GM12878 (cell line): ENCODE measurements around the gene TMC6. TPM values are rescaled to one million over a fixed set of nuclear protein-coding genes. Genes with fewer than 3 reads are reported as not detected.

ENCODE experiments used
- BCL3 ChIP-seq: IDR thresholded peaks from 2 replicates; pipeline ENCODE4 v1.6.1; 2011; ENCODE audit warnings: borderline replicate concordance, low read depth, mild to moderate bottlenecking, moderate library complexity, low read length; ENCODE audit not compliant: insufficient read depth, poor library complexity, severe bottlenecking
- BMI1 ChIP-seq: fragments of 450-650 bp; IDR thresholded peaks from 2 replicates; pipeline ENCODE4 v1.6.1; 2016; ENCODE audit warnings: mild to moderate bottlenecking, moderate library complexity, borderline replicate concordance
- ETV6 ChIP-seq, 2 experiments: fragments of 450-650 bp in 1 of 2; IDR thresholded peaks in 1 of 2; conservative IDR thresholded peaks in 1 of 2; 2 replicates each; pipeline ENCODE4 v1.6.1; 2014; ENCODE audit warnings: antibody characterized with exemption in 1 of 2, borderline replicate concordance in 1 of 2, low read depth in 1 of 2, mild to moderate bottlenecking in 1 of 2, moderate library complexity in 1 of 2
- HDGF ChIP-seq: fragments of 450-650 bp; IDR thresholded peaks from 2 replicates; pipeline ENCODE4 v1.6.1; 2016; ENCODE audit warnings: antibody characterized with exemption
- LARP7 ChIP-seq: fragments of 450-650 bp; IDR thresholded peaks from 2 replicates; pipeline ENCODE4 v1.6.1; 2017; ENCODE audit warnings: mild to moderate bottlenecking
- MEF2A ChIP-seq: IDR thresholded peaks from 2 replicates; pipeline ENCODE4 v1.6.1; 2011; ENCODE audit warnings: low read depth, mild to moderate bottlenecking, low read length, moderate library complexity; ENCODE audit not compliant: insufficient read depth
- RAD51 ChIP-seq: fragments of 450-650 bp; IDR thresholded peaks from 2 replicates; pipeline ENCODE4 v1.6.1; 2016; ENCODE audit warnings: moderate library complexity, mild to moderate bottlenecking, inconsistent platforms
- RCOR1 ChIP-seq: conservative IDR thresholded peaks from 2 replicates; pipeline ENCODE4 v1.6.1; 2012; ENCODE audit warnings: low read depth, low read length, improper control_type of control experiment
- SKIL ChIP-seq: fragments of 450-650 bp; IDR thresholded peaks from 2 replicates; pipeline ENCODE4 v1.6.1; 2017; ENCODE audit warnings: mild to moderate bottlenecking, low read depth, inconsistent platforms; ENCODE audit not compliant: poor library complexity, severe bottlenecking
- USF2 ChIP-seq: IDR thresholded peaks from 2 replicates; pipeline ENCODE4 v1.6.1; 2011; ENCODE audit warnings: low read depth, low read length, improper control_type of control experiment, borderline replicate concordance
- YY1 ChIP-seq: IDR thresholded peaks from 2 replicates; pipeline ENCODE4 v1.6.1; 2011; ENCODE audit warnings: low read depth, mild to moderate bottlenecking, low read length
- ZBTB4 ChIP-seq: fragments of 450-650 bp; formaldehyde crosslinking; IDR thresholded peaks from 2 replicates; pipeline ENCODE4 v1.4.0; 2022; ENCODE audit warnings: mild to moderate bottlenecking, moderate library complexity
- polyA plus RNA-seq, 11 experiments: library from polyadenylated mRNA; depleted of rRNA in 4 of 11; unstranded in 6 of 11; stranded (reverse) in 5 of 11; fragments of >200 nt; fragmentation: Nextera tagmentation in 4 of 11; fragmentation: Illumina TruSeq in 1 of 11; extraction: Ambion mirVana in 4 of 11; extraction: Trizol in 1 of 11; gene quantifications; 1 replicate in 1 of 11; 2 replicates in 10 of 11; pipeline versions ENCODE4 v1.2.1 to v1.2.3, GENCODE V29; 2011 to 2016; ENCODE audit warnings: inconsistent platforms in 2 of 11, missing spikeins in 2 of 11, low read depth in 1 of 11
- total RNA-seq, 4 experiments: library from RNA; depleted of rRNA in 3 of 4; stranded (reverse); fragments of >200 nt in 3 of 4; fragmentation: Illumina TruSeq in 1 of 4; extraction: Trizol in 1 of 4; gene quantifications; 2 replicates each; pipeline versions ENCODE4 v1.2.1 to v1.2.3, GENCODE V29; 2013 to 2021
- TF ChIP-seq, protein P1 (sequence below): fragments of 450-650 bp; conservative IDR thresholded peaks from 2 replicates; pipeline ENCODE4 v1.6.1; 2017; ENCODE audit warnings: mild to moderate bottlenecking, moderate library complexity
- TF ChIP-seq, protein P2 (sequence below): fragments of 450-650 bp; formaldehyde crosslinking; IDR thresholded peaks from 2 replicates; pipeline ENCODE4 v1.5.0; 2022; ENCODE audit warnings: mild to moderate bottlenecking, missing genetic modification characterization

Gene TMC6
- total and polyA plus RNA-seq, 10 of the 15 experiments (the other 5 are each of a cell fraction or from before 2014, with no cell fraction given), result 1.9 to 232 (median 60.6) TPM

GRCh38 chr17:78137392-78138203, 9.0 kb upstream of the TMC6 start (continued):
- no peak for TF ChIP-seq ZBTB4 (CRISPR knock-in tag)
- TF ChIP-seq, protein P1, sequence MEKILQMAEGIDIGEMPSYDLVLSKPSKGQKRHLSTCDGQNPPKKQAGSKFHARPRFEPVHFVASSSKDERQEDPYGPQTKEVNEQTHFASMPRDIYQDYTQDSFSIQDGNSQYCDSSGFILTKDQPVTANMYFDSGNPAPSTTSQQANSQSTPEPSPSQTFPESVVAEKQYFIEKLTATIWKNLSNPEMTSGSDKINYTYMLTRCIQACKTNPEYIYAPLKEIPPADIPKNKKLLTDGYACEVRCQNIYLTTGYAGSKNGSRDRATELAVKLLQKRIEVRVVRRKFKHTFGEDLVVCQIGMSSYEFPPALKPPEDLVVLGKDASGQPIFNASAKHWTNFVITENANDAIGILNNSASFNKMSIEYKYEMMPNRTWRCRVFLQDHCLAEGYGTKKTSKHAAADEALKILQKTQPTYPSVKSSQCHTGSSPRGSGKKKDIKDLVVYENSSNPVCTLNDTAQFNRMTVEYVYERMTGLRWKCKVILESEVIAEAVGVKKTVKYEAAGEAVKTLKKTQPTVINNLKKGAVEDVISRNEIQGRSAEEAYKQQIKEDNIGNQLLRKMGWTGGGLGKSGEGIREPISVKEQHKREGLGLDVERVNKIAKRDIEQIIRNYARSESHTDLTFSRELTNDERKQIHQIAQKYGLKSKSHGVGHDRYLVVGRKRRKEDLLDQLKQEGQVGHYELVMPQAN, result peak; percentile 78
- no peak for TF ChIP-seq MEF2A
- no peak for TF ChIP-seq ETV6 (conservative IDR thresholded peaks at IDR 0.05 in 1 of 2, IDR thresholded peaks at IDR 0.05 in 1 of 2; ENCODE audit: borderline replicate concordance in 1 of 2, low read depth in 1 of 2)
- no peak for TF ChIP-seq RAD51
- TF ChIP-seq, protein P2, sequence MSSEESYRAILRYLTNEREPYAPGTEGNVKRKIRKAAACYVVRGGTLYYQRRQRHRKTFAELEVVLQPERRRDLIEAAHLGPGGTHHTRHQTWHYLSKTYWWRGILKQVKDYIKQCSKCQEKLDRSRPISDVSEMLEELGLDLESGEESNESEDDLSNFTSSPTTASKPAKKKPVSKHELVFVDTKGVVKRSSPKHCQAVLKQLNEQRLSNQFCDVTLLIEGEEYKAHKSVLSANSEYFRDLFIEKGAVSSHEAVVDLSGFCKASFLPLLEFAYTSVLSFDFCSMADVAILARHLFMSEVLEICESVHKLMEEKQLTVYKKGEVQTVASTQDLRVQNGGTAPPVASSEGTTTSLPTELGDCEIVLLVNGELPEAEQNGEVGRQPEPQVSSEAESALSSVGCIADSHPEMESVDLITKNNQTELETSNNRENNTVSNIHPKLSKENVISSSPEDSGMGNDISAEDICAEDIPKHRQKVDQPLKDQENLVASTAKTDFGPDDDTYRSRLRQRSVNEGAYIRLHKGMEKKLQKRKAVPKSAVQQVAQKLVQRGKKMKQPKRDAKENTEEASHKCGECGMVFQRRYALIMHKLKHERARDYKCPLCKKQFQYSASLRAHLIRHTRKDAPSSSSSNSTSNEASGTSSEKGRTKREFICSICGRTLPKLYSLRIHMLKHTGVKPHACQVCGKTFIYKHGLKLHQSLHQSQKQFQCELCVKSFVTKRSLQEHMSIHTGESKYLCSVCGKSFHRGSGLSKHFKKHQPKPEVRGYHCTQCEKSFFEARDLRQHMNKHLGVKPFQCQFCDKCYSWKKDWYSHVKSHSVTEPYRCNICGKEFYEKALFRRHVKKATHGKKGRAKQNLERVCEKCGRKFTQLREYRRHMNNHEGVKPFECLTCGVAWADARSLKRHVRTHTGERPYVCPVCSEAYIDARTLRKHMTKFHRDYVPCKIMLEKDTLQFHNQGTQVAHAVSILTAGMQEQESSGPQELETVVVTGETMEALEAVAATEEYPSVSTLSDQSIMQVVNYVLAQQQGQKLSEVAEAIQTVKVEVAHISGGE, result no peak
- no peak for TF ChIP-seq BMI1
- TF ChIP-seq YY1, result 0 out of 2 replicates have a peak, but pooled peaks have one; percentile 18
- no peak for TF ChIP-seq RCOR1
- TF ChIP-seq LARP7, result no peak; the same call in 1 of the 2 replicates
- peak; percentile 27 for TF ChIP-seq BCL3
- no peak for TF ChIP-seq USF2
- no peak for TF ChIP-seq SKIL
- TF ChIP-seq HDGF, result peak; percentile 45; the same call in 1 of the 2 replicates
